Lower leg skin (tissue), 4 donors: ENCODE data around the gene PRLR. TPM values are rescaled to one million over a fixed set of nuclear protein-coding genes. Genes with fewer than 3 reads are reported as not detected.

ENCODE experiments used
- DNase-seq, 2 donors: peaks; one replicate each; pipeline ENCODE4 v3.0.0-alpha.2; 2019; ENCODE audit warnings: low spot score in 2 of 2
- H3K4me3 ChIP-seq: fragments of 200-600 bp; sonication (generic); 2 replicates; pipeline ENCODE4 v1.5.1; 2017; ENCODE audit warnings: mild to moderate bottlenecking, low read depth; ENCODE audit not compliant: poor library complexity, severe bottlenecking
- CTCF ChIP-seq, 3 donors: fragments of 450-650 bp; IDR thresholded peaks; one replicate each; pipeline ENCODE4 v1.5.1; 2016; ENCODE audit warnings: antibody characterized with exemption in 3 of 3, mild to moderate bottlenecking in 3 of 3, moderate library complexity in 2 of 3
- POLR2A ChIP-seq, 2 donors: fragments of 450-650 bp; IDR thresholded peaks; one replicate each; pipeline ENCODE4 v1.6.1; 2016 to 2017; ENCODE audit warnings: antibody characterized with exemption in 2 of 2, mild to moderate bottlenecking in 1 of 2, moderate library complexity in 1 of 2
- WGBS, 2 donors: methylation state at CpG; one replicate each; pipeline ENCODE4 v1.1.5; 2018; 5-methylcytosine and 5-hydroxymethylcytosine counted together
- intact Hi-C: fragments of 100-400 bp; cut with DNase I; formaldehyde crosslinking; loops from one replicate; pipeline ENCODE4 v1.15.0; 2023; ENCODE audit warnings: low total_unique reads
- total RNA-seq, 4 donors: library from RNA; depleted of rRNA; stranded (reverse); fragments of >200 nt; gene quantifications; one replicate each; pipeline ENCODE4 v1.1.0, GENCODE V29; 2016

Gene PRLR
- total RNA-seq, 4 donors from 2014 or later, result 6.1 to 11.4 (median 8.1) TPM

GRCh38 chr5:35158204-35158603 is 72.1 kb downstream of the PRLR start:
- no peak for DNase-seq
- intact Hi-C loops, result no loop called here
- 79 to 84% methylated on average over 3 of the region's 3 CpGs for WGBS, 2 donors
- H3K4me3 ChIP-seq, result no peak overlapping the region
- TF ChIP-seq POLR2A (IDR thresholded peaks at IDR 0.05) (no peak), CTCF (IDR thresholded peaks at IDR 0.05) (no peak)

- no peak for DNase-seq
- no peak for TF ChIP-seq POLR2A (IDR thresholded peaks at IDR 0.05)
- no peak overlapping the region for H3K4me3 ChIP-seq
- WGBS, 2 donors, result 37 to 38% methylated on average over 2 of the region's 2 CpGs
- intact Hi-C loops, result no loop called here
Observed at GRCh38 chr5:35153375-35153932, 76.8 kb downstream of the PRLR start.

GRCh38 chr5:35152733-35153132 is 77.6 kb downstream of the PRLR start:
- TF ChIP-seq POLR2A (IDR thresholded peaks at IDR 0.05) (no peak), CTCF (IDR thresholded peaks at IDR 0.05) (no peak)
- 83 to 90% methylated on average over 1 of the region's 1 CpG for WGBS, 2 donors
- no peak for DNase-seq
- H3K4me3 ChIP-seq, result no peak overlapping the region
- intact Hi-C loops, result no loop called here

- H3K4me3 ChIP-seq, result no peak overlapping the region
- DNase-seq, result no peak
- intact Hi-C loops, result no loop called here
- TF ChIP-seq POLR2A (IDR thresholded peaks at IDR 0.05) (no peak), CTCF (IDR thresholded peaks at IDR 0.05) (no peak)
- WGBS, 2 donors, result 64 to 75% methylated on average over 1 of the region's 1 CpG
Observed at GRCh38 chr5:35151146-35151920, 79.0 kb downstream of the PRLR start.

- WGBS, 2 donors, result 75 to 78% methylated on average over 1 of the region's 1 CpG
Observed at GRCh38 chr5:35149041-35149440, 81.2 kb downstream of the PRLR start.

More at GRCh38 chr5:35149041-35149440, 81.2 kb downstream of the PRLR start:
- DNase-seq, result no peak
- intact Hi-C loops, result no loop called here
- H3K4me3 ChIP-seq, result no peak overlapping the region
- TF ChIP-seq CTCF (IDR thresholded peaks at IDR 0.05), result no peak
- TF ChIP-seq POLR2A (IDR thresholded peaks at IDR 0.05), result no peak
